ENCODE results near the gene LUZP1. TPM values are rescaled to one million over a fixed set of nuclear protein-coding genes. Genes with fewer than 3 reads are reported as not detected.
A peak's percentile ranks its signal among the peaks of the same experiment; 100 is the strongest.
"Not testable (repeated sequence)": the region's sequence is repeated elsewhere in the genome, so short reads cannot be mapped to it uniquely, and the experiment has no call there.

LUZP1 gene
- polyA plus RNA-seq, 3 donors = 31.4 to 36.7 (median 32.2) TPM

- no peak for DNase-seq
These were observed 24.9 kb upstream of the LUZP1 start for GRCh38 chr1:23193391-23194118.

GRCh38 chr1:23191199-23191598, 22.5 kb upstream of the LUZP1 start:
- no peak for DNase-seq

GRCh38 chr1:23188936-23189452, 20.3 kb upstream of the LUZP1 start:
- DNase-seq = not testable (repeated sequence)

- no peak for DNase-seq
These were observed 19.8 kb upstream of the LUZP1 start for GRCh38 chr1:23188434-23188884.

- DNase-seq = no peak
These were observed 19.0 kb upstream of the LUZP1 start for GRCh38 chr1:23187637-23188036.

- no peak for DNase-seq
These were observed 16.7 kb upstream of the LUZP1 start for GRCh38 chr1:23185381-23185780.

GRCh38 chr1:23184212-23184934, 15.7 kb upstream of the LUZP1 start:
- no peak for DNase-seq

GRCh38 chr1:23179862-23180261, 11.2 kb upstream of the LUZP1 start:
- no peak for DNase-seq

GRCh38 chr1:23178950-23179349, 10.3 kb upstream of the LUZP1 start:
- no peak for DNase-seq

GRCh38 chr1:23178414-23178813, 9.8 kb upstream of the LUZP1 start:
- DNase-seq = no peak

- peak; percentile 79 for DNase-seq
These were observed 9.1 kb upstream of the LUZP1 start for GRCh38 chr1:23177438-23178380.

GRCh38 chr1:23177031-23177430, 8.4 kb upstream of the LUZP1 start:
- no peak for DNase-seq

GRCh38 chr1:23174426-23175110, 5.9 kb upstream of the LUZP1 start:
- no peak for DNase-seq

GRCh38 chr1:23171181-23171755, 2.6 kb upstream of the LUZP1 start:
- no peak for DNase-seq

- no peak for DNase-seq
These were observed 1.2 kb upstream of the LUZP1 start for GRCh38 chr1:23169727-23170335.

GRCh38 chr1:23169195-23169575, 529 bp upstream of the LUZP1 start:
- no peak for DNase-seq

- DNase-seq = no peak
These were observed 594 bp downstream of the LUZP1 start for GRCh38 chr1:23168079-23168444.

GRCh38 chr1:23167353-23168078, 1.1 kb downstream of the LUZP1 start:
- no peak for DNase-seq

- no peak for DNase-seq
These were observed 1.8 kb downstream of the LUZP1 start for GRCh38 chr1:23166854-23167253.

GRCh38 chr1:23163395-23163794, 5.3 kb downstream of the LUZP1 start:
- no peak for DNase-seq

Measured in renal pelvis (tissue), 4 donors.